ENCODE results near the gene MS4A1.

DNA sequence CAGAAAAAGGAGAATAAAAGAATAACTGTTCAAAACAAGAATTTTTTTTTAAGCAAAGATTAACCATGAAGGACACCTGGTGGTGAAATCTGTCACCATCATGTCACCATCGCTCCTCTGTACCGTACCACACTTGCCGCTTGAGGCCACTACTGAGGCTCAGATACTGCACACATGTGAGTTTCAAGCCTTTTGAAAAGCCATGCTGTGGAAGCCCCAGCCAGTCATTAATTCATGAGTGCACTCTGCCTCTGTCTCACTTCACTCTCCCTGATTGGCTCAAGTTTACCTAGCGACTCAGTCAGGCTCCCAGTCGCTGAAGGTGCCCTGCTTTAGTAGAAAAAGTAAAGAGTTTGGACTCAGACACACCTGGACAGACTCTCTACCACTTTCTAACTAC, 30.3 kb downstream of the MS4A1 start:
- no peak for TF ChIP-seq POLR2AphosphoS5 (IDR thresholded peaks at IDR 0.05)
- TF ChIP-seq, protein P1, sequence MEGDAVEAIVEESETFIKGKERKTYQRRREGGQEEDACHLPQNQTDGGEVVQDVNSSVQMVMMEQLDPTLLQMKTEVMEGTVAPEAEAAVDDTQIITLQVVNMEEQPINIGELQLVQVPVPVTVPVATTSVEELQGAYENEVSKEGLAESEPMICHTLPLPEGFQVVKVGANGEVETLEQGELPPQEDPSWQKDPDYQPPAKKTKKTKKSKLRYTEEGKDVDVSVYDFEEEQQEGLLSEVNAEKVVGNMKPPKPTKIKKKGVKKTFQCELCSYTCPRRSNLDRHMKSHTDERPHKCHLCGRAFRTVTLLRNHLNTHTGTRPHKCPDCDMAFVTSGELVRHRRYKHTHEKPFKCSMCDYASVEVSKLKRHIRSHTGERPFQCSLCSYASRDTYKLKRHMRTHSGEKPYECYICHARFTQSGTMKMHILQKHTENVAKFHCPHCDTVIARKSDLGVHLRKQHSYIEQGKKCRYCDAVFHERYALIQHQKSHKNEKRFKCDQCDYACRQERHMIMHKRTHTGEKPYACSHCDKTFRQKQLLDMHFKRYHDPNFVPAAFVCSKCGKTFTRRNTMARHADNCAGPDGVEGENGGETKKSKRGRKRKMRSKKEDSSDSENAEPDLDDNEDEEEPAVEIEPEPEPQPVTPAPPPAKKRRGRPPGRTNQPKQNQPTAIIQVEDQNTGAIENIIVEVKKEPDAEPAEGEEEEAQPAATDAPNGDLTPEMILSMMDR (IDR thresholded peaks at IDR 0.05 in 8 of 11, conservative IDR thresholded peaks at IDR 0.05 in 3 of 11) = peak; percentile 31 to 81 (median 67)
- TF ChIP-seq POLR2A (IDR thresholded peaks at IDR 0.05) = no peak
